Esophagus muscularis mucosa (tissue), 4 donors: ENCODE measurements around the gene ENPP4.

ENCODE experiments used
- CTCF ChIP-seq, 3 experiments: fragments of 200-600 bp in 2 of 3; fragments of 450-650 bp in 1 of 3; sonication (generic) in 2 of 3; IDR thresholded peaks; one replicate each; pipeline ENCODE4 v1.5.1; 2017 to 2019; ENCODE audit warnings: antibody characterized with exemption in 3 of 3, mild to moderate bottlenecking in 2 of 3, moderate library complexity in 1 of 3
- EP300 ChIP-seq: sonication (generic); formaldehyde crosslinking; IDR thresholded peaks from one replicate; pipeline ENCODE4 v1.6.1; 2017; ENCODE audit warnings: antibody characterized with exemption
- POLR2A ChIP-seq: fragments of 450-650 bp; IDR thresholded peaks from one replicate; pipeline ENCODE4 v1.6.1; 2017; ENCODE audit warnings: antibody characterized with exemption, moderate library complexity, mild to moderate bottlenecking, low read depth
- POLR2AphosphoS5 ChIP-seq, 2 donors: sonication (generic); formaldehyde crosslinking; IDR thresholded peaks; one replicate each; pipeline ENCODE4 v1.6.1; 2017; ENCODE audit warnings: antibody characterized with exemption in 2 of 2

DNA sequence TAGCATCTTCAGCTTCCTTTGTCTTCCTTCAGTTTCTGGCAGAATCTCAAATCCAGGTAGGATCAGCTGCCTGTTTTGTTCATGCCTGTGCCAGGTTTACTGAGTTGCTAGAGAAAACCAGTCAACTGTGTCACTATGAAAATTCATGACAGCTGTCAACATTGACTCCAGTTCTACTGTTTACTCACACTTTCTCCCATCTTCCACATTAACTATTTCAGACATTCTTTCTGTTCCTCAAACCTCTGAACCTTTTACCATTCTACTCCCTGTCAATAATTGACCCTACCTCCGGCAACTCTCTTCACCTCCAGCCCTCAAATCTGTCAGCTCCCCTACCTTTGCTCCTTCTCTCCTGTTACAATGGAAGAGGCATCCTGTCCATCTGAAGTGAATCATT is 8.5 kb downstream of the ENPP4 start:
- TF ChIP-seq CTCF (IDR thresholded peaks at IDR 0.05) (no peak), POLR2A (no peak), EP300 (no peak), POLR2AphosphoS5 (IDR thresholded peaks at IDR 0.05) (no peak)
